A673 (cell line): ENCODE measurements around the gene RAB17. TPM values are rescaled to one million over a fixed set of nuclear protein-coding genes. Genes with fewer than 3 reads are reported as not detected.

ENCODE experiments used
- BruUV-seq: library from RNA; stranded (reverse); fragments of 400-500 nt; replicated peaks from 2 replicates; lab custom pipeline; 2021; lab: Mats Ljungman, UMichigan
- CTCF ChIA-PET: fragments of 300-600 bp; sonication (Branson Sonifier 250); formaldehyde crosslinking; loops from one replicate; lab custom pipeline; 2022; ENCODE audit warnings: antibody characterized with exemption; lab: Charles Lee
- POLR2A ChIA-PET: fragments of 300-600 bp; sonication (Branson Sonifier 250); formaldehyde crosslinking; loops from one replicate; lab custom pipeline; 2022; ENCODE audit warnings: antibody characterized with exemption; ENCODE audit not compliant: low non-redundant PET; lab: Charles Lee
- DNase-seq: peaks from one replicate; pipeline ENCODE4 v3.0.0-alpha.2; 2015; ENCODE audit warnings: low spot score
- H3K27ac ChIP-seq: fragments of 200-600 bp; sonication (generic); 2 replicates; pipeline ENCODE4 v1.5.1; 2016; ENCODE audit warnings: mixed run types, low read depth, mild to moderate bottlenecking, mixed read lengths, antibody characterized with exemption, low read length; ENCODE audit not compliant: poor library complexity, severe bottlenecking
- H3K27me3 ChIP-seq: fragments of 200-600 bp; sonication (generic); replicated peaks from 2 replicates; pipeline ENCODE4 v1.6.1; 2017; ENCODE audit warnings: mixed run types, low read depth, mild to moderate bottlenecking, mixed read lengths, antibody characterized with exemption, low read length; ENCODE audit not compliant: insufficient read depth, poor library complexity
- H3K36me3 ChIP-seq: fragments of 200-600 bp; sonication (generic); 2 replicates; pipeline ENCODE4 v1.6.1; 2016; ENCODE audit warnings: mixed run types, mild to moderate bottlenecking, mixed read lengths, antibody characterized with exemption, low read length; ENCODE audit not compliant: insufficient read depth, poor library complexity, severe bottlenecking
- H3K4me1 ChIP-seq: fragments of 200-600 bp; sonication (generic); 2 replicates; pipeline ENCODE4 v1.6.1; 2017; ENCODE audit warnings: mixed run types, mild to moderate bottlenecking, mixed read lengths, antibody characterized with exemption, low read length; ENCODE audit not compliant: insufficient read depth, poor library complexity, severe bottlenecking
- H3K4me3 ChIP-seq: fragments of 200-600 bp; sonication (generic); 2 replicates; pipeline ENCODE4 v1.5.1; 2016; ENCODE audit warnings: low read depth, mixed run types, mild to moderate bottlenecking, mixed read lengths, low read length; ENCODE audit not compliant: poor library complexity, severe bottlenecking
- H3K9me3 ChIP-seq: fragments of 200-600 bp; sonication (generic); 2 replicates; pipeline ENCODE4 v1.6.1; 2016; ENCODE audit warnings: mixed run types, low read depth, mild to moderate bottlenecking, mixed read lengths, antibody characterized with exemption, low read length; ENCODE audit not compliant: poor library complexity, severe bottlenecking
- EZH2 ChIP-seq: fragments of 200-600 bp; sonication (generic); IDR thresholded peaks from 2 replicates; pipeline ENCODE4 v1.6.1; 2017; ENCODE audit warnings: borderline replicate concordance, low read depth, mild to moderate bottlenecking, mixed read lengths, antibody characterized with exemption, low read length; ENCODE audit not compliant: poor library complexity, severe bottlenecking
- intact Hi-C: fragments of 100-400 bp; cut with micrococcal nuclease; formaldehyde crosslinking; loops from one replicate; pipeline ENCODE4 v1.10.0; 2022; ENCODE audit not compliant: unreplicated experiment
- total RNA-seq: library from RNA; stranded (reverse); gene quantifications from 2 replicates; pipeline ENCODE4 v1.2.3, GENCODE V29; 2021
- TF ChIP-seq, protein P1 (sequence below): fragments of 300-800, 200-600 bp; sonication (generic); conservative IDR thresholded peaks from 2 replicates; pipeline ENCODE4 v1.5.1; 2017; ENCODE audit warnings: low read depth, mild to moderate bottlenecking, antibody characterized with exemption, low read length, moderate library complexity, mixed read lengths

The RAB17 gene
- total RNA-seq, 1 experiment from 2014 or later = 0.62 TPM

DNA sequence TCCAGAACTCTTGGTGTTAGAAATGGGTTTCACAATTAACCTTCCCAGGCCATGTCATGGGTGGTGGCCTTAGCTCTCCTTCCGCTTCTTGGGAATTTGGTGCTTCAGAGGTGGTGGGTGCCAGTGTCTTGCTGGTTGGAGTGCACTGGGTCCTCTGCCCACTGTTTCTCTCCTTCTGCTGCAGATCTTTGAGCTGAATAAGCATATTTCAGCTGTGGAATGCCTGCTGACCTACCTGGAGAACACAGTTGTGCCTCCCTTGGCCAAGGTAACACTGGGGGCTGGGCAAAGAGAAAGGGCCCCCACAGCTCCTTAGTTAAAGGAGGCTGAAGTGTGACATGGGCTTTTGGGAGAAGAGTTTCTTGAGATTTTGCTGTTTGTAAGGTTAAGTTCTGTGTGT lies 56.2 kb downstream of the RAB17 start:
- Histone ChIP-seq H3K27ac (no peak overlapping the region), H3K4me1 (no peaks in the 10 kb centered on the region), H3K36me3 (no peaks in the 10 kb centered on the region), H3K27me3 (no peaks in the 10 kb centered on the region), H3K9me3 (no peaks in the 10 kb centered on the region), H3K4me3 (no peak overlapping the region)
- POLR2A ChIA-PET = no interaction called here
- no peak for DNase-seq
- TF ChIP-seq, protein P1, sequence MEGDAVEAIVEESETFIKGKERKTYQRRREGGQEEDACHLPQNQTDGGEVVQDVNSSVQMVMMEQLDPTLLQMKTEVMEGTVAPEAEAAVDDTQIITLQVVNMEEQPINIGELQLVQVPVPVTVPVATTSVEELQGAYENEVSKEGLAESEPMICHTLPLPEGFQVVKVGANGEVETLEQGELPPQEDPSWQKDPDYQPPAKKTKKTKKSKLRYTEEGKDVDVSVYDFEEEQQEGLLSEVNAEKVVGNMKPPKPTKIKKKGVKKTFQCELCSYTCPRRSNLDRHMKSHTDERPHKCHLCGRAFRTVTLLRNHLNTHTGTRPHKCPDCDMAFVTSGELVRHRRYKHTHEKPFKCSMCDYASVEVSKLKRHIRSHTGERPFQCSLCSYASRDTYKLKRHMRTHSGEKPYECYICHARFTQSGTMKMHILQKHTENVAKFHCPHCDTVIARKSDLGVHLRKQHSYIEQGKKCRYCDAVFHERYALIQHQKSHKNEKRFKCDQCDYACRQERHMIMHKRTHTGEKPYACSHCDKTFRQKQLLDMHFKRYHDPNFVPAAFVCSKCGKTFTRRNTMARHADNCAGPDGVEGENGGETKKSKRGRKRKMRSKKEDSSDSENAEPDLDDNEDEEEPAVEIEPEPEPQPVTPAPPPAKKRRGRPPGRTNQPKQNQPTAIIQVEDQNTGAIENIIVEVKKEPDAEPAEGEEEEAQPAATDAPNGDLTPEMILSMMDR = no peak
- TF ChIP-seq EZH2 = no peak
- CTCF ChIA-PET = interaction anchor here (2.0 kb wide), 1 partner anchor 21 kb away, joined by 5 read pairs; no protein-coding TSS in a partner anchor
- no TSS peak for BruUV-seq
- intact Hi-C loops = no loop called here

GRCh38 chr2:237533668-237534161 lies 56.8 kb downstream of the RAB17 start:
- TF ChIP-seq, protein P1 = no peak
- TF ChIP-seq EZH2 = no peak
- Histone ChIP-seq H3K4me3 (no peak overlapping the region), H3K27ac (no peak overlapping the region), H3K27me3 (no peaks in the 10 kb centered on the region), H3K36me3 (no peaks in the 10 kb centered on the region), H3K4me1 (no peaks in the 10 kb centered on the region), H3K9me3 (no peaks in the 10 kb centered on the region)
- no peak for DNase-seq
- BruUV-seq = no TSS peak
- POLR2A ChIA-PET = no interaction called here
- intact Hi-C loops = no loop called here
- CTCF ChIA-PET = interaction anchor here (2.0 kb wide), 1 partner anchor 21 kb away, joined by 5 read pairs; no protein-coding TSS in a partner anchor

DNA sequence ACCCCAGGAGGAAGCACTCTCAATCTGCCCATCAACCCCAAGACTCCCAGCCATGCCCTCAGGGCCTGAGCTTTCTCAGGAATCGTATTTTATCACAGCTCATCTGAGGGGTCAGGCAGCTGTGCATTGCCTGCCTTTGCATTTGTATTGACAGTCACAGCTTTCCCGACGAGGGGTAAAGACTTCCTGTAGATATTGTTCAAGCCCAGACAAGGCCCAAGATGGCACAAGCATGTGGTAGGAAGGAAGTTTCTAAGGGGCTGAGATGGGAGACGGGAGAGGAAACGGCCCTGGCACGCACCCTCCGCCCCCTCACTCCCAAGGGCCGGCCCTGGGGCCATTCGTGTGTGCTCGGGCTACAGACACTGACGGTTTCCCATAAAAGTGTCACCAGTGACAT lies 58.4 kb downstream of the RAB17 start:
- ChIA-PET POLR2A (interaction anchor here (0.7 kb wide), 1 partner anchor 9 kb away, joined by 3 read pairs; no protein-coding TSS in a partner anchor), CTCF (interaction anchor here (0.7 to 0.9 kb wide), 2 partner anchors 39 to 153 kb away, joined by 3 read pairs; no protein-coding TSS in a partner anchor)
- Histone ChIP-seq H3K36me3 (no peaks in the 10 kb centered on the region), H3K4me3 (no peak overlapping the region), H3K27ac (no peak overlapping the region), H3K9me3 (no peaks in the 10 kb centered on the region), H3K4me1 (no peaks in the 10 kb centered on the region), H3K27me3 (no peaks in the 10 kb centered on the region)
- BruUV-seq = no TSS peak
- intact Hi-C loops = no loop called here
- no peak for DNase-seq
- TF ChIP-seq EZH2 = no peak
- TF ChIP-seq, protein P1 = no peak
